SK-N-SH (cell line): ENCODE data around the gene SAMD8.

ENCODE experiments used
- CHD2 ChIP-seq: fragments of 150-350 bp; IDR thresholded peaks from 2 replicates; pipeline ENCODE4 v1.6.1; 2018; ENCODE audit warnings: low read length; ENCODE audit not compliant: partially characterized antibody
- EP300 ChIP-seq, 2 experiments: IDR thresholded peaks; 2 replicates each; pipeline versions ENCODE4 v1.4.0 to v1.6.1; 2012; ENCODE audit warnings: borderline replicate concordance in 1 of 2, low read depth in 1 of 2, low read length in 1 of 2
- FOXJ3 ChIP-seq: sonication (generic); formaldehyde crosslinking; IDR thresholded peaks from 2 replicates; pipeline ENCODE4 v1.5.1; 2020; ENCODE audit warnings: mild to moderate bottlenecking, missing genetic modification reagents
- FOXM1 ChIP-seq: IDR thresholded peaks from 2 replicates; pipeline ENCODE4 v1.4.0; 2012; ENCODE audit warnings: low read depth, mild to moderate bottlenecking
- MAX ChIP-seq: IDR thresholded peaks from 2 replicates; pipeline ENCODE4 v1.4.0; 2012; ENCODE audit warnings: low read depth
- POLR2AphosphoS5 ChIP-seq: IDR thresholded peaks from 2 replicates; pipeline ENCODE4 v1.6.1; 2012; ENCODE audit warnings: low read depth, low read length
- RAD21 ChIP-seq: IDR thresholded peaks from 2 replicates; pipeline ENCODE4 v1.6.1; 2012; ENCODE audit warnings: mild to moderate bottlenecking, low read length
- SIN3A ChIP-seq: IDR thresholded peaks from 2 replicates; pipeline ENCODE4 v1.6.1; 2012; ENCODE audit warnings: low read depth, mild to moderate bottlenecking, low read length, moderate library complexity, borderline replicate concordance
- TEAD4 ChIP-seq: IDR thresholded peaks from 2 replicates; pipeline ENCODE4 v1.4.0; 2012; ENCODE audit warnings: mild to moderate bottlenecking, borderline replicate concordance; ENCODE audit not compliant: insufficient read depth
- TF ChIP-seq, protein P1 (sequence below): fragments of 200-600 bp; sonication (generic); IDR thresholded peaks from 2 replicates; pipeline ENCODE4 v1.6.1; 2017; ENCODE audit warnings: antibody characterized with exemption, mild to moderate bottlenecking, moderate library complexity
- TF ChIP-seq, protein P2 (sequence below): IDR thresholded peaks from 2 replicates; pipeline ENCODE4 v1.6.1; 2012; ENCODE audit warnings: mild to moderate bottlenecking, low read depth, low read length, moderate library complexity

GRCh38 chr10:75201793-75202307, 90.4 kb downstream of the SAMD8 start:
- TF ChIP-seq FOXM1 (no peak), RAD21 (no peak), EP300 (IDR thresholded peaks at IDR 0.05; ENCODE audit: borderline replicate concordance in 1 of 2, low read depth in 1 of 2, low read length in 1 of 2) (no peak), POLR2AphosphoS5 (no peak), FOXJ3 (no peak), SIN3A (no peak), TEAD4 (no peak), CHD2 (no peak), MAX (no peak)
- TF ChIP-seq, protein P1, sequence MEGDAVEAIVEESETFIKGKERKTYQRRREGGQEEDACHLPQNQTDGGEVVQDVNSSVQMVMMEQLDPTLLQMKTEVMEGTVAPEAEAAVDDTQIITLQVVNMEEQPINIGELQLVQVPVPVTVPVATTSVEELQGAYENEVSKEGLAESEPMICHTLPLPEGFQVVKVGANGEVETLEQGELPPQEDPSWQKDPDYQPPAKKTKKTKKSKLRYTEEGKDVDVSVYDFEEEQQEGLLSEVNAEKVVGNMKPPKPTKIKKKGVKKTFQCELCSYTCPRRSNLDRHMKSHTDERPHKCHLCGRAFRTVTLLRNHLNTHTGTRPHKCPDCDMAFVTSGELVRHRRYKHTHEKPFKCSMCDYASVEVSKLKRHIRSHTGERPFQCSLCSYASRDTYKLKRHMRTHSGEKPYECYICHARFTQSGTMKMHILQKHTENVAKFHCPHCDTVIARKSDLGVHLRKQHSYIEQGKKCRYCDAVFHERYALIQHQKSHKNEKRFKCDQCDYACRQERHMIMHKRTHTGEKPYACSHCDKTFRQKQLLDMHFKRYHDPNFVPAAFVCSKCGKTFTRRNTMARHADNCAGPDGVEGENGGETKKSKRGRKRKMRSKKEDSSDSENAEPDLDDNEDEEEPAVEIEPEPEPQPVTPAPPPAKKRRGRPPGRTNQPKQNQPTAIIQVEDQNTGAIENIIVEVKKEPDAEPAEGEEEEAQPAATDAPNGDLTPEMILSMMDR, result no peak
- TF ChIP-seq, protein P2, sequence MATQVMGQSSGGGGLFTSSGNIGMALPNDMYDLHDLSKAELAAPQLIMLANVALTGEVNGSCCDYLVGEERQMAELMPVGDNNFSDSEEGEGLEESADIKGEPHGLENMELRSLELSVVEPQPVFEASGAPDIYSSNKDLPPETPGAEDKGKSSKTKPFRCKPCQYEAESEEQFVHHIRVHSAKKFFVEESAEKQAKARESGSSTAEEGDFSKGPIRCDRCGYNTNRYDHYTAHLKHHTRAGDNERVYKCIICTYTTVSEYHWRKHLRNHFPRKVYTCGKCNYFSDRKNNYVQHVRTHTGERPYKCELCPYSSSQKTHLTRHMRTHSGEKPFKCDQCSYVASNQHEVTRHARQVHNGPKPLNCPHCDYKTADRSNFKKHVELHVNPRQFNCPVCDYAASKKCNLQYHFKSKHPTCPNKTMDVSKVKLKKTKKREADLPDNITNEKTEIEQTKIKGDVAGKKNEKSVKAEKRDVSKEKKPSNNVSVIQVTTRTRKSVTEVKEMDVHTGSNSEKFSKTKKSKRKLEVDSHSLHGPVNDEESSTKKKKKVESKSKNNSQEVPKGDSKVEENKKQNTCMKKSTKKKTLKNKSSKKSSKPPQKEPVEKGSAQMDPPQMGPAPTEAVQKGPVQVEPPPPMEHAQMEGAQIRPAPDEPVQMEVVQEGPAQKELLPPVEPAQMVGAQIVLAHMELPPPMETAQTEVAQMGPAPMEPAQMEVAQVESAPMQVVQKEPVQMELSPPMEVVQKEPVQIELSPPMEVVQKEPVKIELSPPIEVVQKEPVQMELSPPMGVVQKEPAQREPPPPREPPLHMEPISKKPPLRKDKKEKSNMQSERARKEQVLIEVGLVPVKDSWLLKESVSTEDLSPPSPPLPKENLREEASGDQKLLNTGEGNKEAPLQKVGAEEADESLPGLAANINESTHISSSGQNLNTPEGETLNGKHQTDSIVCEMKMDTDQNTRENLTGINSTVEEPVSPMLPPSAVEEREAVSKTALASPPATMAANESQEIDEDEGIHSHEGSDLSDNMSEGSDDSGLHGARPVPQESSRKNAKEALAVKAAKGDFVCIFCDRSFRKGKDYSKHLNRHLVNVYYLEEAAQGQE, result no peak
